ENCODE results near the gene DCTN4. TPM values are rescaled to one million over a fixed set of nuclear protein-coding genes. Genes with fewer than 3 reads are reported as not detected.

The DCTN4 gene
- total and polyA plus RNA-seq, 9 of the 15 experiments (the other 6 are each of a cell fraction or from before 2014, with no cell fraction given), result 20.4 to 64.9 (median 49.9) TPM

- intact Hi-C loops (cut with micrococcal nuclease) (no loop called here), in situ Hi-C loops (cut with MboI) (no loop called here)
- DNase-seq (ENCODE audit: extremely low read depth in 1 of 4, low spot score in 3 of 4) (no peak), ATAC-seq (no peak), FAIRE-seq (no peak)
- WGBS (ENCODE audit: insufficient coverage, low coverage, missing lambda C conversion rate), result 17% methylated on average over 1 of the region's 1 CpG
- ChIA-PET POLR2A (interaction anchor here (0.9 to 1.2 kb wide), 2 partner anchors 8 to 30 kb away, joined by 3 to 5 read pairs; no protein-coding TSS in a partner anchor), CTCF (ENCODE audit: low intra/inter-chr PET ratio) (no interaction called here)
- H3K9ac ChIP-seq (ENCODE audit: insufficient read depth in 1 of 2, low read depth in 2 of 2, low read length in 2 of 2), result no peak overlapping the region
- H3K27me3 ChIP-seq (ENCODE audit: control insufficient read depth in 2 of 2, insufficient read depth in 2 of 2, low read length in 2 of 2), result no peaks in the 10 kb centered on the region
- H4K20me1 ChIP-seq (replicated peaks; ENCODE audit: control insufficient read depth, insufficient read depth, low read length), result no peaks in the 10 kb centered on the region
- no TSS peak for BruUV-seq (replicated peaks)
- no peaks in the 10 kb centered on the region for H3K79me2 ChIP-seq (ENCODE audit: control insufficient read depth, insufficient read depth, low read length)
- H3K27ac ChIP-seq (ENCODE audit: extremely low read depth, low read depth, low read length), result no peak overlapping the region
- H3K9me3 ChIP-seq (replicated peaks; ENCODE audit: control insufficient read depth, insufficient read depth, low read depth, low read length), result no peaks in the 10 kb centered on the region
- H3K4me3 ChIP-seq, result no peak overlapping the region
- H3K4me2 ChIP-seq (ENCODE audit: insufficient read depth, low read length), result no peak overlapping the region
- H3K36me3 ChIP-seq (ENCODE audit: control insufficient read depth, insufficient read depth, low read length), result no peaks in the 10 kb centered on the region
- H2AFZ ChIP-seq (ENCODE audit: low read depth, low read length), result no peak overlapping the region
- TF ChIP-seq PYGO2 (tag; IDR thresholded peaks at IDR 0.05), result no peak
- TF ChIP-seq ZNF134 (CRISPR knock-in tag; conservative IDR thresholded peaks at IDR 0.05), result no peak
- no peak for TF ChIP-seq DMBX1 (CRISPR knock-in tag; IDR thresholded peaks at IDR 0.05; ENCODE audit: borderline replicate concordance)
- TF ChIP-seq THRA (IDR thresholded peaks at IDR 0.05), result no peak
- TF ChIP-seq MEIS2 (IDR thresholded peaks at IDR 0.05; ENCODE audit: partially characterized antibody), result no peak
- peak; percentile 31; the same call in 1 of the 2 replicates for TF ChIP-seq SPI1 (IDR thresholded peaks at IDR 0.05; ENCODE audit: borderline replicate concordance, low read depth, low read length)
- no peaks in the 10 kb centered on the region for H3K9me1 ChIP-seq (ENCODE audit: control insufficient read depth, insufficient read depth, low read length)
- peaks cover 3 to 4% of the 10 kb centered on the region in 2 experiments; a peak in 2 of 5 replicates for H3K4me1 ChIP-seq (replicated peaks in 1 of 2; ENCODE audit: control insufficient read depth in 2 of 2, insufficient read depth in 2 of 2, low read length in 2 of 2)
Measured at GRCh38 chr5:150787656-150788055, 28.8 kb upstream of the DCTN4 start.
